HEK293 (cell line): ENCODE results near the gene TXNRD3.

Source experiments
- CTCF ChIA-PET: fragments of 350-600 bp; formaldehyde crosslinking; extraction: SDS; loops from one replicate; lab custom pipeline; 2021; ENCODE audit warnings: antibody characterized with exemption; lab: Yijun Ruan, JAX
- POLR2A ChIA-PET: fragments of 300-600 bp; formaldehyde crosslinking; extraction: SDS; loops from one replicate; lab custom pipeline; 2020; ENCODE audit warnings: antibody characterized with exemption, inconsistent platforms; lab: Yijun Ruan, JAX
- H3K27ac ChIP-seq: fragments of 200-500 bp; sonication (Bioruptor generic); 2 replicates; pipeline ENCODE4 v1.5.1; 2014; ENCODE audit warnings: low read depth, low read length, control low read depth, inconsistent platforms; ENCODE audit errors: extremely low read depth
- H3K36me3 ChIP-seq, 2 experiments: fragments of 200-500 bp in 1 of 2; sonication (Bioruptor generic) in 1 of 2; 1 replicate in 1 of 2; 2 replicates in 1 of 2; pipeline ENCODE4 v1.5.1; 2014 to 2017; ENCODE audit warnings: inconsistent platforms in 2 of 2, low read length in 2 of 2; ENCODE audit not compliant: control insufficient read depth in 2 of 2, insufficient read depth in 1 of 2
- H3K4me1 ChIP-seq: fragments of 200-500 bp; sonication (Bioruptor generic); 2 replicates; pipeline ENCODE4 v1.5.1; 2014; ENCODE audit warnings: mild to moderate bottlenecking, low read length, inconsistent platforms; ENCODE audit not compliant: control insufficient read depth, insufficient read depth
- H3K4me3 ChIP-seq: 2 replicates; pipeline ENCODE4 v1.5.1; 2011; ENCODE audit warnings: low read depth, mild to moderate bottlenecking, control low read depth, low read length, moderate library complexity
- H3K9me3 ChIP-seq: fragments of 200-500 bp; sonication (Bioruptor generic); 2 replicates; pipeline ENCODE4 v1.5.1; 2014; ENCODE audit warnings: low read depth, low read length, inconsistent platforms; ENCODE audit not compliant: control insufficient read depth, insufficient read depth
- INSM2 ChIP-seq: fragments of 450-650 bp; formaldehyde crosslinking; IDR thresholded peaks from 2 replicates; pipeline ENCODE4 v1.5.1; 2016; ENCODE audit warnings: missing biosample characterization, missing genetic modification characterization
- KLF17 ChIP-seq: fragments of 450-650 bp; formaldehyde crosslinking; IDR thresholded peaks from 2 replicates; pipeline ENCODE4 v1.5.1; 2016; ENCODE audit warnings: missing biosample characterization, missing genetic modification characterization
- KLF7 ChIP-seq: fragments of 450-650 bp; formaldehyde crosslinking; IDR thresholded peaks from 2 replicates; pipeline ENCODE4 v1.5.1; 2016; ENCODE audit warnings: missing biosample characterization, missing genetic modification characterization, borderline replicate concordance
- ZBTB48 ChIP-seq: fragments of 450-650 bp; formaldehyde crosslinking; IDR thresholded peaks from 2 replicates; pipeline ENCODE4 v1.5.1; 2016; ENCODE audit warnings: missing biosample characterization, missing genetic modification characterization
- ZNF157 ChIP-seq: fragments of 450-650 bp; formaldehyde crosslinking; IDR thresholded peaks from 2 replicates; pipeline ENCODE4 v1.5.1; 2016; ENCODE audit warnings: missing biosample characterization, missing genetic modification characterization
- ZNF274 ChIP-seq, 2 experiments: fragments of 200-500 bp in 1 of 2; fragments of 450-650 bp in 1 of 2; sonication (Bioruptor generic) in 1 of 2; formaldehyde crosslinking in 1 of 2; IDR thresholded peaks; 2 replicates each; pipeline versions ENCODE4 v1.5.1 to v1.6.1; 2014 to 2016; ENCODE audit warnings: borderline replicate concordance in 1 of 2, inconsistent platforms in 1 of 2, low read length in 1 of 2, missing biosample characterization in 1 of 2, missing genetic modification characterization in 1 of 2
- ZNF280D ChIP-seq: fragments of 450-650 bp; formaldehyde crosslinking; IDR thresholded peaks from 2 replicates; pipeline ENCODE4 v1.5.1; 2016; ENCODE audit warnings: missing biosample characterization, missing genetic modification characterization
- ZNF324 ChIP-seq: fragments of 450-650 bp; formaldehyde crosslinking; IDR thresholded peaks from 2 replicates; pipeline ENCODE4 v1.5.1; 2016; ENCODE audit warnings: missing biosample characterization, missing genetic modification characterization
- ZNF354C ChIP-seq: fragments of 450-650 bp; formaldehyde crosslinking; IDR thresholded peaks from 2 replicates; pipeline ENCODE4 v1.5.1; 2016; ENCODE audit warnings: missing biosample characterization, missing genetic modification characterization, low read depth, borderline replicate concordance
- ZNF449 ChIP-seq: fragments of 450-650 bp; formaldehyde crosslinking; IDR thresholded peaks from 2 replicates; pipeline ENCODE4 v1.5.1; 2017; ENCODE audit warnings: missing biosample characterization, mild to moderate bottlenecking, missing genetic modification characterization, moderate library complexity
- ZNF513 ChIP-seq: fragments of 450-650 bp; IDR thresholded peaks from 2 replicates; pipeline ENCODE4 v1.5.1; 2018; ENCODE audit warnings: missing biosample characterization, missing genetic modification characterization
- ZNF530 ChIP-seq: fragments of 450-650 bp; formaldehyde crosslinking; IDR thresholded peaks from 2 replicates; pipeline ENCODE4 v1.5.1; 2016; ENCODE audit warnings: low read depth, missing biosample characterization, missing genetic modification characterization
- ZNF561 ChIP-seq: fragments of 450-650 bp; IDR thresholded peaks from 2 replicates; pipeline ENCODE4 v1.5.1; 2018; ENCODE audit warnings: missing biosample characterization, missing genetic modification characterization, borderline replicate concordance
- ZNF585B ChIP-seq: fragments of 450-650 bp; formaldehyde crosslinking; IDR thresholded peaks from 2 replicates; pipeline ENCODE4 v1.5.1; 2016; ENCODE audit warnings: missing biosample characterization, missing genetic modification characterization
- ZNF600 ChIP-seq: fragments of 450-650 bp; formaldehyde crosslinking; IDR thresholded peaks from 2 replicates; pipeline ENCODE4 v1.5.1; 2016; ENCODE audit warnings: missing biosample characterization, missing genetic modification characterization
- ZNF777 ChIP-seq: fragments of 450-650 bp; formaldehyde crosslinking; IDR thresholded peaks from 2 replicates; pipeline ENCODE4 v1.5.1; 2017; ENCODE audit warnings: missing biosample characterization, missing genetic modification characterization, borderline replicate concordance
- ZSCAN23 ChIP-seq: fragments of 450-650 bp; formaldehyde crosslinking; IDR thresholded peaks from 2 replicates; pipeline ENCODE4 v1.5.1; 2016; ENCODE audit warnings: missing biosample characterization, missing genetic modification characterization

TXNRD3 gene

GRCh38 chr3:126568776-126569342 lies 86.1 kb downstream of the TXNRD3 start:
- no peaks in the 10 kb centered on the region for H3K36me3 ChIP-seq
- TF ChIP-seq KLF17 (tag by site-specific recombination), result no peak
- no peak for TF ChIP-seq ZNF585B (tag by site-specific recombination)
- TF ChIP-seq ZNF777, result no peak
- TF ChIP-seq ZNF449 (tag by site-specific recombination), result no peak
- no peak for TF ChIP-seq ZNF157
- no peak for TF ChIP-seq INSM2
- no peak for TF ChIP-seq ZSCAN23 (tag by site-specific recombination)
- no peak for TF ChIP-seq KLF7 (tag by site-specific recombination)
- no peak for TF ChIP-seq ZBTB48 (tag by site-specific recombination)
- no peak for TF ChIP-seq ZNF280D (tag by site-specific recombination)
- no peak for TF ChIP-seq ZNF354C (tag by site-specific recombination)
- TF ChIP-seq ZNF324 (tag by site-specific recombination), result no peak
- no peak for TF ChIP-seq ZNF600 (tag by site-specific recombination)
- TF ChIP-seq ZNF513, result no peak
- TF ChIP-seq ZNF561 (tag by site-specific recombination), result no peak
- no peak for TF ChIP-seq ZNF530 (tag by site-specific recombination)
- TF ChIP-seq ZNF274 (IDR thresholded peaks at IDR 0.05; ENCODE audit: low read length), result no peak
- no peak for TF ChIP-seq ZNF274 (tag by site-specific recombination; IDR thresholded peaks at IDR 0.05; ENCODE audit: borderline replicate concordance)
- ChIA-PET POLR2A (no interaction called here), CTCF (no interaction called here)
- H3K9me3 ChIP-seq, result no peaks in the 10 kb centered on the region
- H3K27ac ChIP-seq, result no peak overlapping the region
- H3K4me3 ChIP-seq, result no peak overlapping the region
- H3K4me1 ChIP-seq, result no peaks in the 10 kb centered on the region
